ENCODE results near the gene SAAL1.

SAAL1 gene

DNA sequence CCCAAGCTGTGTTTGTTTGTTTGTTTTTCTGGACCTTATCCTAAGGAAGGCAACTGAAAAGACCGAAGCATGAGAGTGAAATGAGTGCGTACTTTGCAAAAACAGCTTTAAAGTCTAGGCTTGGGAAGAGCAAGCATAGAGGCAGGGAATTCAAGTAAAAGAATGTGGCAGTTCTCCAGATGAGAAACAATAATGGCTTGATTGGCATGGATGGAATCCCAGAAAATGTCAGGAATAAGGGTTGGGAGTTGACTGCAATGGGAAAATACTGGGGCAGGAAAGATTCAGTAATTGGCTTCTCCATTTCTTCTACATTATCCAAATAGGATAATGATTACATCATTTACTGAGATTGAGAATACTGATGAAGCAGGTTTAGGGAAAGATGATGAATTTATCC, 17.5 kb downstream of the SAAL1 start:
- no peak for DNase-seq (ENCODE audit: low spot score)

DNA sequence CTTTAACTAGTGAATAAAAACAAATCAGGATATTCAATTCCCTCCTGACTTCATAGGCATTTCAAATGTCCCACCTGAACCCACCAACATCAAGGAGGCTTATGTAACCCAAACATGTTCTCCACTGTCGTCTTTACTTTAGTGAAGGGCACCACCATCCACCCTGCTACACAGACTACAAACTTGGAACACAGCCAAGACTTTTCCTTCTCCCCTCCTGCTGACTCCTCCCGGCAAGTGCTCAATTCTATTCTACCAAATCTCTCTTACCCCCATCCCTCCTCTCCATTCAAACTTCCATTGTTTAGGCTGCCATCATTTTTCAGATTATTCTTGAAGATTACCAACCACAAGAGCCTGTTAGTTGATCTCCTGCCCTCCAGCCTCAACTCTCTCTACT, 24.3 kb downstream of the SAAL1 start:
- DNase-seq (ENCODE audit: low spot score), result no peak

DNA sequence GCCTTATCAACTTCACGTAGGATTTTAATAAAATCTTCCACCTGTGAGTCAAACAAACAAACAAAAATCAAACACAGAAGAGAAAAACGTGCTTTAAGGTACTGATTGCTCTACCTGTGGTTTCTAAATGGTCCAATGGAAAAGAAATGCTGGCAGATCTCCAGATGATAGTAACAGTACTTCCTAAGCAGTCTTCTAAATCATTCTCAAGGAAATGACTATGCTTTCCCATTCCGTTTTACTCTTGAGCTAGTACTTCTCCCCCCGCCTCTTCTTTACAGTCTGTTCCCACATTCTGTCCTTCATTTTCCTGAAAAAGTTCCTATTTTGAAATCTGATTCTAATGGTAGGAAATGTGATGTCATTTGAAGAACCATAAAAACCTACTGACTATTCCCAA, 25.4 kb downstream of the SAAL1 start:
- DNase-seq (ENCODE audit: low spot score), result no peak

DNA sequence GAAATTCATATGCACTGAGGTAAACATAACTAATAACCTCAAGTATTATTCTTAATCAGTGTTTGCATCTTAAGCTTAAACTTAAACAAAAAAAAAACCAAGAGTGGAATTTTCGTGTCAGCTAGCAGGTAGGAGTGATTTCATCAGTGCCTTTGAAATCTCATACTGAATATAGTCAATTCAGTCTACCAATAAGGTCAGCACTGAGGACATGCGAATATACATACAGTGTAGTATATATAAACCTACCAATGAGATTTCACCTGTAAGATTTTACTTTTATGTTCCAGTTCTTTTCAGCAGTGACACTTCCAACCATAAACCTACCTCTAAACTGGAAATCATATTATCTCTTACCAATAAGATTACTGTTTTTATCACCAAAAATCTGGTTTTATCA, 27.0 kb downstream of the SAAL1 start:
- DNase-seq (ENCODE audit: low spot score), result no peak

DNA sequence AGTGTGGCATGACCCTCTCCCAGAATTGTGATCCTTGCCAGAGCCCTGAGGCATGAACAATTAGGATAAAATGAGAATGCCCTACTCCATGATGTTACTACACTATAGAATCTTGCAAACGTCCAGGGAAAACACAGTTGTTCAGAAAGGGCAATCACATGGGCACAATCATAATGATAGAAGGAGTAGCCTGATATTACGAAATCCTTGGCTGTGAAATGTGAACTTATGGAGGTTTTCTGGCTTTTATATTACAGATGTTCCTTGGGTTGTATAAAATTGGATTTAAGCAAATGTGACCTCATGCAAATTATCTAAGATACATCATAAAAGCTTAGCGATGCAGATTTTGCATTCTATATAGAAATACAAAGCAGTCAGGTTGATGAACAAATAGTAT, 30.4 kb downstream of the SAAL1 start:
- DNase-seq (ENCODE audit: low spot score), result no peak

DNA sequence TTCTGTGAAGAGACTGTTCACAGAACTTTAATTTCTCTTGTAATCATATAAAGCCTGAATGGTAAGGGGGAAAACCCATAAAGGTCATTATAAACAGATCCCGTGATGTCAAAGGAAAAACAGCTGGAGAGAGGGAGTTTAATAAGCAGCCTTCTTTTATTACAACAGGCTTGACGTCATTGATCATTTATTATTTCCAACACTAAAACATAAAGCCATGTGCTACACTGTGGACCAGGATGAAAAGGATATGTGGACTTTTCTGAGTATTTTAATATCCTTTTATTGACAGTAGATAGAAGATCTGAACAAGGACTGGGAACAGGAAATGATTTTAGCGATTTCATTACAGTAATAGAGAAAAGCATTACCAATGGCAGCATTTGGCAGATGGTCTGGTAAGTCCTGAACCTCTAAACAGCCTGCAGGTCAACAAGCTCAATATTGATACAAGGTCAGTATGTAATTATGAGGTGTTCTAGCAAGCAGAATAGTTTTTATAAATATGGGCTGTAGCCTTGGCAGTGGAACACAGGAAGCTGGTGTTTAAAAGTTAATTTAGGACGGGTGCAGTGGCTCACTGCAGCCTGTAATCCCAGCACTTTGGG, 34.7 kb downstream of the SAAL1 start:
- DNase-seq (ENCODE audit: low spot score), result no peak

DNA sequence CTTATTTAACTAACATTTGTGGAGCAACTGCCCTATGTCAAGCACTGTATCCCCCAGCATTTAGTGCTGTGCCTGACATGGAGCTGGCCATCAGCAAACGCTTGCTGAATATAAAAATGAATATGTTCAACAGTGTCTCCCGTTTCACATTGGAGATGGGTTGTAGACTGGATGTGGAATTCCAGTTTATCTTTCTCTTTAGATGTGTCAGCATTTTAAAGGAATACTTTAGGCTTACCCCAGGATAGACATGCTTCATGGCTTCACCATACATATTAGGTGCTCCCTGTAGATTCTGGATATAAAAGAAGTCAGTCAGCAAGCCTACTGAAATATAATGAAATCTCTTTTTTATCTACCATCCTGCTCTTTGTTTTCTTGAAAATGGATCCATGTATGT, 38.5 kb downstream of the SAAL1 start:
- no peak for DNase-seq (ENCODE audit: low spot score)

DNA sequence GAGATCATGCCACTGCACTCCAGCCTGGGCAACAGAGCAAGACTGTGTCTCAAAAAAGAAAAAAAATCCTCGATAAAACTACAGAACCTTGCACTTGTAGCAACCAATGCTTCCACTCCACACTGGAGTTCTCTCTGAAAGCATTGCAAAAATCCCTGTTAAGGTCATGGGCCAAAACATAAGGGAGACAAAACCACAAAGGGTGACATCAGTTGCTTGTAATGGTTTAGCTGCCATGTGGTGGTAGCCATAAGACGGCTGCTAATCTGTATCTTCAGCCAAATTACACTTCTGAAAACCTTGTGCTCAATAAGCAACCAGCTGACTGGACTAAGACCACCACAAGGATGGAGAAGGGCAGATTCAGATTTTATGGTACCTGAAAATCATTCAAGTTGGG, 39.3 kb downstream of the SAAL1 start:
- DNase-seq (ENCODE audit: low spot score), result no peak

DNA sequence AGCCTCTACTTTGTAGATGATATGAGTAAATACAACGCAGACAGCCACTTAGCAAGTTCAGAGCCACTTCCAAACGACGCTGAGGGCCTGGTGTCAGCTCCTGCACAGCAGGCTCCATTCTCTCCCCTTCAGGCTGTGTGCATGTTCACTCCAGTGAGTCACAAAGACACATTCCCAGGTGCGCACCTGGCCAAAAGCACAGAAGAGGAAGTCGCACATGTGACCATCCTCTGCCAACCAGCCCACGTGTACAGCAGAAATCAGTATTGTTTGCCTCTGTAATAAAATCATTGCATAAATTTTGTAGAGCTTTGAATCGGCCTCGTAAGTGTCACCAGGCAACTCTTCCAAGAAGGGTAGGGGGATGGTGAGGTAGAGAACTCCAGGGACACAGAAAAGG, 40.3 kb downstream of the SAAL1 start:
- no peak for DNase-seq (ENCODE audit: low spot score)

DNA sequence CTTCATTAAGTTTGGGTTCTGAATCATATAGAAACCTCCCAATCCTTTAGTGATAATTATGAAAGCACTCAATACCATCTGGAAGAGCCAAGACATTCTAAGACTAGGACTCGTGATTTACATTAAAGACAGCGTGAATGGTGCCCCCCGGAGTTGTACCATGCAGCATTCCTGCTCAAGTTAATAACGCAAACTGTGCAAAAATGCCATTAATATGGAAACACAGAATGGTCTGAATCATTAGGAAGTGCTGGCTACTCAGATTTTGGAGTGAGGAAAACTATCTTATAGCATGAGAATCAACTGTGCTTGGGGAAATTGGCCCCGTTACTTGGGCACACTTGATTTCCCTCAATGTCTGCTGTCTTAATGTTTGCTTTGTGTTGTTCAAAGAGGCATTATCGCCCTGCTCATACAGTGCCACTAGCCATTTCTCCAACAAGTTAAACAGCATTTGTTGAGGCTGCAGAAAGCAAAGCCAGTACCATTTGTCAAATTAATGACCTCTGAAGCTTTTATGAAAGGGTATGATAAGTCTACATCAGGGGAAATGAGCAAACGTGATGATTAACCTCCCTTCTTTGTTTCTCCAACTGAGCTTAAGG, 41.3 kb downstream of the SAAL1 start:
- no peak for DNase-seq (ENCODE audit: low spot score)

DNA sequence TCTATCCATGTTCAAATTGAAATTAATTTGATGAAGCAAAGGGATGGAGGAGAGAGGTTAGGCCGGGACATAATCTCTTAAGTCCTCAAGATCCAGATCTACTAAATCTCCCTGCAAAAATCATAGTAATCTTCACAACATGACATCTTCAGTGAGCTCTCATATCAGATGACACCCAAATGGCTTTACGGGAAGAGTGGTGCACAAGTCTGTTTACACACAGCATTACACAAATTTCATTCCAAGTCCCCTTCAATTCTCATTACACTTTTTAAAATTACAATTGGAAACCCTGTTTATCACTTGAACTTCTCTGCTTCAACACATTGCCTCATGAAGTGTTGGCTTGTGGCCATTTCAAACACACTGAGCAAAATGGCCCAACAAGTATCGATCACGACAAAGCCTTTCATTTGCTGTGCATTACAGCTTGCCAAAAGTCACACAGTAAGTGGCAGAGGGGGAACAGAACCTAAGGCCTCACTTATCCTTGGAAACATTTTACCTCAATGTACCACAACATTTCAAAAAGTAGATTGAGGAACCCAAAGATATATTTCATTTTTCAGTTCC, 41.9 kb downstream of the SAAL1 start:
- no peak for DNase-seq (ENCODE audit: low spot score)

DNA sequence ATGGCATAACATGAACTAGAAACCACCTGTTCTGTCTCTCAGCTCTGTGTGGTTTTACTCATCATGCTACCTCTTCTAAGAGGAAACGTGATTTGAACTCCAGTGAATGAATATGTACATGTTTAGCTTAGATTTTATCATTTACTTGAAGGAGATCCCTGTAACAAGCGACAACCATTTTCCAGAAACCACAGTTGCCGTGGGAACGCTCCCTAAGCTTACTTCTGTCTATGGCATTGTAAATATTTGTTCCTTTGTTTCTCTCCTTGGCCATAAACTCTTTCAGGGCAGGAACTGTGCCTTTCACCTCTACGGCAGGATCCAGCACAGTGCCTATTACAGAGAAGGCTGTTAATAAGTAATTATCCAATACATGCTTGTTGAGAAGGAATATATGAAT, 42.8 kb downstream of the SAAL1 start:
- no peak for DNase-seq (ENCODE audit: low spot score)

DNA sequence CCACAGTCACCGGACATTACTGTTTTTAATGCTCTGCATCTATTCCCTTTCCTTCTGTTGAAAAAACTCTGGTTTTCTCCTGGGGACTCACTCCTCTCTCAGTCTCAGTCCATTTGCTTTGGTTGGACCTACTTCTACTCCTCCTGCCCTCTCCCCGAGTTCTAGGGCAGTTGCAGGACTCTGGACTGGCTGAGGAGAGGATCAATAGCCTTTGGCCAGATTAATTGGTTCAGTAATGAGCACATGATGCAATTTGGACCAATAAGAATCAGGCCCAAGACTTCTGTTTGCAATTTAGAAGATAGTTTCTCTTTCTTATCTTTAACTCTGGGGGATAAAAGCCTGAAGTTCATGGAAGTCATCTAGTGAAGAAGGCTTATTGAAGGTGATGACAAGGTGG, 44.5 kb downstream of the SAAL1 start:
- no peak for DNase-seq (ENCODE audit: low spot score)

DNA sequence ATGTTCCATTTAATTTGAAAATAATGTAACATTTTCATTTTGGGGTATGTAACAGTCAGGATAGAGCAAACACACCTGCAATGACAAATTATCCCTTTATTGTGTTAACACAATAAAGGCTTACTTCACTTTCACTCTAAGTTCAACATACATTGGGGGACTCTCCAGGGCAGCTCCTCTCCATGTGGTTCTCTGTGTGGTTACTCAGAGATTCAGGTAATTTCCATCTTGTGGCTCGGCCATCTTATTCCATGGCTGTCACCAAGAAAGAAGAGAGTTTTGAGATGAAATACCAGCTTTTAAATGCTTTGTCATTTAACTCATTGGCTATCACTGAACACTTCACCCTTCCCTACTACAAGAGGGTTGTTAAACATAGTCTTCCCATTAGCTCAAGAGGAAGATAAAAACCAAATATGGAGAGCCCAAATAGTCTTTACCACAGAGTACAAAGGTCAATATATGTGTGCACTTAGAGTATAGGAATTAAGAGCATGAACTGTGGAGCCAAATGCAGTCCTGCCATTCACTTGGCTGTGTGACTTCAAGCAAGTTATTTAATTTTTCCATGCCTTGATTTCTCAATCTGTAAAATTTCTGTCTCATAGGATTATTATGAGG, 49.2 kb downstream of the SAAL1 start:
- no peak for DNase-seq (ENCODE audit: low spot score)

DNA sequence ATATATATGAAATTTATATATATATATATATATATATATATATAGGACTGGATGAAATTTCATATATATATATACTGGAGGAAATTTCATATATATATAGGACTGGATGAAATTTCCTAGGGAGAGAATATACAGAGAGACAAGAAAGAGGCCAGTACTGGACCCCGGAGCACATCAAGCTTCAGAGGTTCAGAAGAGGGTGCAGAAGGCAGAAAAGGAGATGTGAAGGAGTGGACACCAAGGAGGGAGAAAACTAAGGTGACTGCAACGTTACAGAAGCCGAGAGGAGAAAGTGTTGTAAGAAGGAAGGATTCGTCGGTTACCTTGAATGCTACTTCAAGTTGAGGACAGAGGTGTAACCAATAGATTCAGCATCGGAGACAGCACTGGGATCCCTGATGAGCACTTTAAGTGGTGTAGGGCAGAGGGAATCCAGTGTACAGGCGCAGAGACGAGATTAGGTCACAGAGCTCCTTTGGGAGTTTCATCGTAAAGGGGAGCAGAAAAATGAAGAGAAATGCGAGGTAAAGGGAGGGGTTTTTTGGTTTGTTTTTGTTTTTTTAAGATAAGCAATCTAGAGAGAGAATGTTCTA, 51.3 kb downstream of the SAAL1 start:
- DNase-seq (ENCODE audit: low spot score), result no peak

DNA sequence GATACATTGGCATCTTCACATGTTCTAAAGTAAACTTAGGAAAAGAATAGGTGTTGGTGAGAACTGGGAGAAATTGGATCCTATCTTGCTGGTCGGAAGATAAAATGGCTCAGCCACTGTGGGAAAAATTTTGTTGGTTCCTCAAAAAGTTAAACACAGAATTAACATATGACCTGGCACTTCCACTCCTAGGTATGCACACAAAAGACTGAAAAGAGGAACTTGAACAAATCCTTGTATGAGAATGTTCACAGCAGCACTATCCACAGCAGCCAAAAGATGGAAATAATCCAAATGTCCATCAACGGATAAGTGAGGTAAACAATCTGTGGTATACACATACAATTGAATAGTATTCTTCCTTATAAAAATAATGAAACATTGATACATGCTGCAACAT, 55.0 kb downstream of the SAAL1 start:
- no peak for DNase-seq (ENCODE audit: low spot score)

DNA sequence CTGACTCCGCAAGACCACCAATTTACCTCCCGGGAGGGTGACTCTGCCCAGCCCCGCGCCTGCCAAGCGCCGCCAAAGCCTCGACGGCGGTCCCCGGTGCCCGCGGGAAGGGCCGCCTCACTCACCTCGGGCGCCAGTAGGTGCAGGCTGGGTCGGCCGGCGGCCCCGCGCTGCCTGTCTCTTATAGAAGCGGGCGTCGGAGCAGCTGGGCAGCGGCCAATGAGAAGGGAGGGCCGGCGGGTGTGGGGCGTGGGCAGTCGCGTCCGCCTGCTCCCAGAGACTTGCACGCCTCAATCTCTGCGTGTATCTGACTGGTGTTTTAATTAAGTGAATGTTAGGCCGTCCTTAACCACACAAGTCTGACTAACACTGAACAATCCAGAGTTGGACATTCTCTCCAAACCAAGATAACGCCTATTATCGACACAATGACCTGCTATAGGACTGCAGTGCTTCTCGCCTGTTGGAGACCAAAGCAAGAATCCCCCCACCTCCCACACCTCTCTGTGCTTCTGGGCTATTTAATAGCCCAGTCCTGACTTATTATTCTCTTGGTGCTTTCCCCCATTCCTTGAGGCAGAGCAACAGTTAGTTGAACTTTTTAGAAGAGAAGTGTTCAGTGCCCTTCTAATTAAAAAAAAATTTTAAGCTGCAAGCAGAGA, 59.6 kb downstream of the SAAL1 start, which contains the start of gene TPH1:
TPH1 (minus strand) TSS at position 154 of the 662 bp plus-strand sequence. CDS start 5,507 bp downstream, outside the sequence.
- peak; percentile 5 for DNase-seq (ENCODE audit: low spot score)

DNA sequence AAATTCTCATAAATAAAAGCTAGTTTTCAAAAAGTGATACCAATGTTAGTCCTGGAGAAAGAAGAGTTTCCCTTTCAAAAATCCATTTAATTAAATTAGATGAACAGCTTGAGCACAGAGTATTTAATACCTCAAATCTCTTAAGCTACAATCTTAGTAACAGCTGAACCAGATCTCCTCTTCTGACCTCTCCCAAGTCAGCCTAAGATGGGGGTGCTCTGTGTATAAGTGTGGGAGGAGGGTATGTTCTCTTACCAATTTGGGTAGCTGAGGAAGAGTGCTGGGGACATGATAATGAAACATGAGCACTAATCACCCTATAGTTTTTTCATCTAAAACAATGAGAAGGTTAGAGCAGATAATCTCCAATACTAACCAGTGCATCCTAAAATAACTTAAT, 69.4 kb downstream of the SAAL1 start:
- no peak for DNase-seq (ENCODE audit: low spot score)

All from hepatic stellate cell (primary cell).